OCI-LY3 (cell line): ENCODE measurements around the gene TREML4.

Source experiments
- CTCF ChIP-seq: fragments of 200-600, 300-600 bp; sonication (generic); IDR thresholded peaks from 2 replicates; pipeline ENCODE4 v1.5.1; 2014; ENCODE audit warnings: antibody characterized with exemption, low read length, low read depth
- EZH2phosphoT487 ChIP-seq: fragments of 200-600 bp; shearing (Covaris generic); IDR thresholded peaks from 2 replicates; pipeline ENCODE4 v1.6.1; 2018; ENCODE audit warnings: antibody characterized with exemption, mixed run types, low read depth

DNA sequence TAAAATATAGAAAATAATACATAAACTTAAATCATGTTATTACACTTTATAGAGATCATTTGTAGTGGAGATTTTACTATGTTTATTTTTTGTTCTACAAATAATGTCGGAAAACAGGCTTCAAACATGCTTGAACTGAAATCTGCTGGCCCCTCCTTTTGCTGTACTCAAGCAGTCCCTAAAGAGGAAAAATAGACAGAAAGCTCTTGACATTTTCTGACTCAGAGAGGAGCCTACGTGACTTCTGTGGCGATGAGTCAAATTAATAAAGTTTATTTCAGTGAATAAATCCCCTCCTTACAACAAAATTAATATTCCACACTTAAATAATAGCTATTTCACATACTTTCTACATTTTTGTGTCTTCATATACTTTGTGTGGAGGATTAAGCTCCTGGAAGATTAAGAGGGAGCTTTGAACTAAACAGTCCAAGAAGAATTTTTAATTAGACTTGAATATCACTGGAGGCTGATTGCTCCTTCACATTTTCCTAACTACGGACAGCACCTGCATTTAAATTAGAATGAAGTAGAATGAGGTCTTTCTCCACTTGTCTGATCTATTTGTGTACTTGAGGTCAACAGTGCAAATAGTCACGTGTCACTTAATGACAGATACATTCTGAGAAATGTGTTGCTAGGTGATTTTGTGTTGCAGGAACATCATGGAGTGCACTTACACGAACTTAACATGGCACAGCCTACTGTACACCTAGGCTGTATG is 60.0 kb downstream of the TREML4 start:
- TF ChIP-seq CTCF (no peak), EZH2phosphoT487 (no peak)
